Spleen (tissue), 7 donors: ENCODE measurements around the gene CNOT10.

Experiments
- POLR2A ChIP-seq, 3 donors: fragments of 450-650 bp; IDR thresholded peaks; one replicate each; pipeline ENCODE4 v1.5.1; 2017; ENCODE audit warnings: antibody characterized with exemption in 3 of 3, mild to moderate bottlenecking in 1 of 3
- POLR2AphosphoS5 ChIP-seq, 3 donors: sonication (generic); formaldehyde crosslinking; IDR thresholded peaks; one replicate each; pipeline ENCODE4 v1.5.1; 2017; ENCODE audit warnings: antibody characterized with exemption in 3 of 3
- TF ChIP-seq, protein P1 (sequence below), 11 experiments: fragments of 200-600 bp in 7 of 11; fragments of 450-650 bp in 4 of 11; sonication (generic) in 4 of 11; IDR thresholded peaks in 8 of 11; conservative IDR thresholded peaks in 3 of 11; 1 replicate in 7 of 11; 2 replicates in 4 of 11; pipeline versions ENCODE4 v1.4.0 to v1.8.0; 2016 to 2021; ENCODE audit warnings: antibody characterized with exemption in 11 of 11, inconsistent platforms in 4 of 11, mild to moderate bottlenecking in 1 of 11
- donor health status: DM: no; HTN: no; CAD: no; lungs with moderate emphysema.
- donor health status: DM: no; HTN: no; CAD: no.
- donor health status: DM: no; HTN: no; CAD: no.

GRCh38 chr3:32780071-32780734 is 95.2 kb downstream of the CNOT10 start:
- TF ChIP-seq, protein P1, sequence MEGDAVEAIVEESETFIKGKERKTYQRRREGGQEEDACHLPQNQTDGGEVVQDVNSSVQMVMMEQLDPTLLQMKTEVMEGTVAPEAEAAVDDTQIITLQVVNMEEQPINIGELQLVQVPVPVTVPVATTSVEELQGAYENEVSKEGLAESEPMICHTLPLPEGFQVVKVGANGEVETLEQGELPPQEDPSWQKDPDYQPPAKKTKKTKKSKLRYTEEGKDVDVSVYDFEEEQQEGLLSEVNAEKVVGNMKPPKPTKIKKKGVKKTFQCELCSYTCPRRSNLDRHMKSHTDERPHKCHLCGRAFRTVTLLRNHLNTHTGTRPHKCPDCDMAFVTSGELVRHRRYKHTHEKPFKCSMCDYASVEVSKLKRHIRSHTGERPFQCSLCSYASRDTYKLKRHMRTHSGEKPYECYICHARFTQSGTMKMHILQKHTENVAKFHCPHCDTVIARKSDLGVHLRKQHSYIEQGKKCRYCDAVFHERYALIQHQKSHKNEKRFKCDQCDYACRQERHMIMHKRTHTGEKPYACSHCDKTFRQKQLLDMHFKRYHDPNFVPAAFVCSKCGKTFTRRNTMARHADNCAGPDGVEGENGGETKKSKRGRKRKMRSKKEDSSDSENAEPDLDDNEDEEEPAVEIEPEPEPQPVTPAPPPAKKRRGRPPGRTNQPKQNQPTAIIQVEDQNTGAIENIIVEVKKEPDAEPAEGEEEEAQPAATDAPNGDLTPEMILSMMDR (IDR thresholded peaks at IDR 0.05 in 8 of 11, conservative IDR thresholded peaks at IDR 0.05 in 3 of 11) = no peak
- TF ChIP-seq POLR2AphosphoS5 (IDR thresholded peaks at IDR 0.05) (no peak), POLR2A (IDR thresholded peaks at IDR 0.05) (no peak)
